Measurements from ENCODE around the gene RASAL1.
A peak's percentile ranks its signal among the peaks of the same experiment; 100 is the strongest.

The RASAL1 gene

GRCh38 chr12:113135178-113136127 is at the start of gene RASAL1:
Gene RASAL1, minus strand, starts transcription at chr12:113135761. Its CDS starts 299 bp downstream, at chr12:113135462.
- Mint-ChIP-seq H3K4me3 (peak within 1 kb of the TSS; percentile 76), H3K36me3 (ENCODE audit: low read depth) (no peaks in the 10 kb centered on the region), H3K27ac (peak within 1 kb of the TSS; percentile 83), H3K9me3 (no peaks in the 10 kb centered on the region), H3K27me3 (peaks cover 8% of the 10 kb centered on the region), H3K4me1 (ENCODE audit: low read depth) (peaks cover 19% of the 10 kb centered on the region)
- peak; percentile 87 for DNase-seq

DNA sequence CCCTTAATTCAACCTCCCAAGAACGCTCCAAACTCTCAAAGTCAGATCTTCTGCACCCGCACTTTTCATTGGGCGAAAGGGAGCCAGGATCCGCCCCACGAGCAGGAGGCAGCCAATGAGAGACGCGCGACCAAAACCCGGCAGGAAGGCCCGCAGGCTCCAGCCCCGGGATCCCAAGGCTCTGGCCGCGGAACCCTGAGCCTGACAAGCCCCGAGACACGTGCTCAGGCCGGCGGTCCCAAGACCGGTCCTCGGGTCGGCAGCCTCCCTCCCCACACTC is 49.3 kb upstream of the RASAL1 start:
- H3K4me1 Mint-ChIP-seq (ENCODE audit: low read depth) = peaks cover 50% of the 10 kb centered on the region
- H3K27ac Mint-ChIP-seq = peak overlapping the region; percentile 98
- peak; percentile 92 for DNase-seq
- H3K4me3 Mint-ChIP-seq = peak overlapping the region; percentile 97
- no peaks in the 10 kb centered on the region for H3K27me3 Mint-ChIP-seq
- H3K36me3 Mint-ChIP-seq (ENCODE audit: low read depth) = peaks cover 82% of the 10 kb centered on the region
- no peaks in the 10 kb centered on the region for H3K9me3 Mint-ChIP-seq

- Mint-ChIP-seq H3K27ac (peak overlapping the region; percentile 98), H3K4me1 (ENCODE audit: low read depth) (peaks cover 49% of the 10 kb centered on the region), H3K27me3 (no peaks in the 10 kb centered on the region), H3K9me3 (no peaks in the 10 kb centered on the region), H3K36me3 (ENCODE audit: low read depth) (peaks cover 83% of the 10 kb centered on the region), H3K4me3 (peak overlapping the region; percentile 97)
- no peak for DNase-seq
Observed at GRCh38 chr12:113184098-113184899, 48.7 kb upstream of the RASAL1 start.

DNA sequence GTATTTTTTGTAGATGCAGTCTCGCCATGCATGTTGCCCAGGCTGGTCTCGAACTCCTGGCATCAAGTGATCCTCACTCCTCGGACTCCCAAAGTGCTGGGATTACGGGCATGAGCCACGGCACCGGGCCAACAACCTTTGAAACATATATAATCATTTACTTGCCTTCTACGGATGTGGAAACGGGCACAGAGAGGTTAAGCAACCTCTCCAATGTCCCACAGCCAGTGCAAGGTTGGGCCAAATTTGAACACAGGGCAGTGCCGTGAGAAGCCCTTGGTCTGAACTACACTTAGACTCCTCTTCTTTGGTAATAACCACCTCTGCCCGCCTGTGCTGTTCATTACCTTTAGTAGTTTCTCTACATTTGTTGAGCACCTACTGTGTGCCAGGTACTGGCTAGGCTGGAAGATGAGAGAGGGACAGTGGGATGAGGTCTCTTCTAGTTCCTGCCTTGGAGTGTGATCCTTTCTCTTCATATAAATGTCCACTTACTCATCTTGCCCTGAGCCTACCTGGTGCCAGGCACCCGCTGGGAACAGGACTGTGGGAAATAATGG is 47.5 kb upstream of the RASAL1 start:
- DNase-seq = no peak
- peaks cover 44% of the 10 kb centered on the region for H3K4me1 Mint-ChIP-seq (ENCODE audit: low read depth)
- peak overlapping the region; percentile 97 for H3K4me3 Mint-ChIP-seq
- no peaks in the 10 kb centered on the region for H3K9me3 Mint-ChIP-seq
- H3K27me3 Mint-ChIP-seq = no peaks in the 10 kb centered on the region
- peak overlapping the region; percentile 98 for H3K27ac Mint-ChIP-seq
- H3K36me3 Mint-ChIP-seq (ENCODE audit: low read depth) = peaks cover 86% of the 10 kb centered on the region

GRCh38 chr12:113181975-113182374 is 46.4 kb upstream of the RASAL1 start:
- Mint-ChIP-seq H3K36me3 (ENCODE audit: low read depth) (peaks cover 87% of the 10 kb centered on the region), H3K27ac (peak overlapping the region; percentile 71), H3K9me3 (no peaks in the 10 kb centered on the region), H3K4me1 (ENCODE audit: low read depth) (peaks cover 37% of the 10 kb centered on the region), H3K4me3 (no peak overlapping the region), H3K27me3 (no peaks in the 10 kb centered on the region)
- no peak for DNase-seq

DNA sequence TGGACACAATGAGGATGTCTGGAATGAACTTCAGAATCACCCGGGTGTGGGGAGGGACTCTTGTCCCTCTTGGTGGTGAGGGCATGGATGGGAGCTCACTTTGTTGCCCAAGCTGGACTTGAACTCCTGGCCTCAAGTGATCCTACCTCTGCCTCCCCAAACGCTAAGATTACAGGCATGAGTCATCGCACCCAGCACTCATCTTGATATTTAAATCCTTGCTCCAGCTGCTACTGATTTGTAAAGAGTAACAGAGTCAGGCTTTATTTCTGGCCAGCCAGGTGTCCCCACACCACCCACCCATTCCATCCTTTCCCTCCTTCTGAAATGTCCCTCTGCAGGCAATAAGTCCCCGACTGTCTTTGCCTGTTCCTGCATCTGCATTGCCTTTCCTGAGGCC is 44.8 kb upstream of the RASAL1 start:
- Mint-ChIP-seq H3K4me3 (no peak overlapping the region), H3K4me1 (ENCODE audit: low read depth) (peaks cover 26% of the 10 kb centered on the region), H3K36me3 (ENCODE audit: low read depth) (peaks cover 90% of the 10 kb centered on the region), H3K9me3 (no peaks in the 10 kb centered on the region), H3K27me3 (no peaks in the 10 kb centered on the region), H3K27ac (peak overlapping the region; percentile 64)
- DNase-seq = no peak

- no peak overlapping the region for H3K4me3 Mint-ChIP-seq
- H3K4me1 Mint-ChIP-seq (ENCODE audit: low read depth) = peaks cover 28% of the 10 kb centered on the region
- no peak overlapping the region for H3K27ac Mint-ChIP-seq
- peaks cover 95% of the 10 kb centered on the region for H3K36me3 Mint-ChIP-seq (ENCODE audit: low read depth)
- H3K9me3 Mint-ChIP-seq = no peaks in the 10 kb centered on the region
- no peak for DNase-seq
- H3K27me3 Mint-ChIP-seq = no peaks in the 10 kb centered on the region
Observed at GRCh38 chr12:113179023-113179422, 43.5 kb upstream of the RASAL1 start.

DNA sequence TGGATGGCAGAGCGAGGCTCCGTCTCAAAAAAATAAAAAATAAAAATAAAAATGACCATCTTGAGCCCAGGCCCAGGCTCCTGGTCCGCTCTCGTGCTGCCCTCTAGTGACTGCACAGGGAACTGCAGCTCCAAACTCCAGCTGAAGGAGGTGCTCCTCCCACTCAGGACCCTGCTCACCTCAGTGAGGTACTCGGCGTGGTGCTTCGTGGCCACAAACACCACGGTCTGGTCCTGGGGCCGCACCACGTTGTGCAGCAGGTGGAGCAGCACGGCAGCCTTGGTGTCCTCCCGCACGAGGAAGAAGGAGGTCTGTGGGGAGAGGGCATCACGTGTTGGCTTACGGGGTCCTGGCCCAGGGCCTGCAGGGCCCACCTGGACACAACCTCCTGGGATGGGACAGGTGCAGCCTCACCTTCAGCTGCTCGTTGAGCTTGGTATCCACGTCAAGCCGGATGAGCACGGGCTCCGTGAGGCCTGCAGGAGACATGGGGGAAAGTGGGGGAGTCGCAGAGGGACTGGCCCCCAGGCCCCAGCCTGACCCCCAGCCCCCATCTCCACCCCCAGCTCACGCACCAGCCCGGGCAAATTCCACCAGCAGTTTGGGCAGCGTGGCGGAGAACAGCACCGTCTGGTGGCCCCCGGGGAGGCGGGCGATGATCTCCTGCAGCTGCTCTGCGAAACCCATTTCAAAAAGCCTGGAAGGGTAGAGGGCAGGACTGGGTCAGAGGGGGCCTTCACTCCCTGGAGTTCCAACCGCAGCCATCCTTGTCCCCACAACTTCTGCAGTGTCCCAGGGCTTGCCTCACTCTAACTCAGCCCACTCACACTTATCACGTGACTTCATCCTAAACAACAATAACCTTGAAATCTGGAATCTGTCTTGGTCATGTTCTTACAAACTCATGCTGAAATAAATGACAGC is 39.2 kb upstream of the RASAL1 start:
- Mint-ChIP-seq H3K4me3 (no peak overlapping the region), H3K9me3 (no peaks in the 10 kb centered on the region), H3K27me3 (no peaks in the 10 kb centered on the region), H3K27ac (peak overlapping the region; percentile 84), H3K36me3 (ENCODE audit: low read depth) (peaks cover 98% of the 10 kb centered on the region), H3K4me1 (ENCODE audit: low read depth) (peaks cover 3% of the 10 kb centered on the region)
- peak; percentile 86 for DNase-seq

DNA sequence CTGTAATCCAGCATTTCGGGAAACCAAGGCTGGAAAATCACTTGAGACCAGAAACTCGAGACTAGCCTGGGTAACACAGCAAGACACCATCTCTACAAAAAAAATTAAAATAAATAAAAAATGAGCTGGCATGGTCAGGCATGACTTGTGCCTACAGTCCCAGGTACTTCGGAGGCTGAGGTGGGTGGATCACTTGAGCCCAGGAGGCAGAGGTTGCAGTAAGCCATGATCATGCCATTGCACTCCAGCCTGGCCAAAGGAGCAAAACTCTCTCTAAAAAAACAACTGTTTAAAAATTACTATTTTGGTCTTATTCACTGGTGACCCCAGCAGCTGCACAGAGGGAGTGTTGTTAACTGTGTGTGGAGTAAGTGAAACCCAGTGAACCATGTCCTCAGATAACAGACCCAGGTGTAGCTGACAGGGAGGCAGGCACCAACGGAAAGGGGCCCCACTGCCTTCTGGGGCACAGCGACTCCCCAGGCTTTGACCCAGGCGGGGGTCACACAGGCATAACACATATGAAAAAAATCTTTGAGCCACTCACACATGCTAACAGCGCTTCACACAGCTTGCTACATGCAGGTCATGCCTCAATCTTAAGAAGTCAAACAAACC is 37.6 kb upstream of the RASAL1 start:
- DNase-seq = no peak
- Mint-ChIP-seq H3K9me3 (no peaks in the 10 kb centered on the region), H3K27me3 (no peaks in the 10 kb centered on the region), H3K27ac (no peak overlapping the region), H3K4me3 (no peak overlapping the region), H3K4me1 (ENCODE audit: low read depth) (peaks cover 3% of the 10 kb centered on the region), H3K36me3 (ENCODE audit: low read depth) (peaks cover 97% of the 10 kb centered on the region)

DNA sequence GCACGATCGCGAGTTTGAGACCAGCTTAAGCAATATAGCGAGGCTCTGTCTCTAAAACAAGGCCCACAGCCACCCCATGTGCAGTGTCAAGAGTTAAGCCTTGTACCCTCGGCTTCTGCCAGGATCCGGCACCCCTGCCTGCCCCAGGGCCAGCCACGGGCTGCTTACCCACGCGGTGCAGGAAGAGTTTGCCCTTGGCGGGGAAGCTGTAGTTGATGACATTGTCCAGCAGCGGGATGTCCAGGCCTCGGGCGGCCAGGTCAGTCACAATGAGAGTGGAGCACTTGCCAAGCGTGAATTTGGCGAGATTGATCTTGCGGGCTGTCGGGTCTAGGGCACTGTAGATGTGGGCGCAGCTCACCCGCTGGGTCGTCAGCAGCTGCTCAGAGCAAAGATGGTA is 36.6 kb upstream of the RASAL1 start:
- H3K27ac Mint-ChIP-seq = peak overlapping the region; percentile 63

DNA sequence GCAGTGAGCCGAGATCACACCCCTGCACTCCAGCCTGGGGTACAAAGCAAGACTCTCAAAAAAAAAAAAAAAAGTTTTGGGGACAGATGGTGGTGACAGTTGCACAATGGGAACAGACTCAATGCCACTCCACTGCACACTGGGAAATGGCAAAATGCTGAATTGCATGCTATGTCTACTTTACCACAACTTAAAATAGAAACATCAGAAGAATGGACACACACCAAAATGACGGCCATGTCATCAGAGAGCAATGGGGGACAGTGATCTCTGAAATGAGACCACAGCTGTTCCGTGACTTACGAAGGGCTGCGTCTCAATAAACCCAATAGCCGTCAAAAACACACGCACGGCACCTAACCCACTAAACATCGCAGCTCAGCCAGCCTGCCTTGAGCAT is 36.0 kb upstream of the RASAL1 start:
- no peak overlapping the region for H3K27ac Mint-ChIP-seq
- H3K4me1 Mint-ChIP-seq (ENCODE audit: low read depth) = peaks cover 3% of the 10 kb centered on the region
- H3K36me3 Mint-ChIP-seq (ENCODE audit: low read depth) = peaks cover 97% of the 10 kb centered on the region
- no peak for DNase-seq
- no peaks in the 10 kb centered on the region for H3K27me3 Mint-ChIP-seq
- no peak overlapping the region for H3K4me3 Mint-ChIP-seq
- H3K9me3 Mint-ChIP-seq = no peaks in the 10 kb centered on the region

More for the DNA sequence above, 36.6 kb upstream of the RASAL1 start:
- H3K4me3 Mint-ChIP-seq = no peak overlapping the region
- H3K9me3 Mint-ChIP-seq = no peaks in the 10 kb centered on the region
- no peak for DNase-seq
- H3K36me3 Mint-ChIP-seq (ENCODE audit: low read depth) = peaks cover 97% of the 10 kb centered on the region
- peaks cover 3% of the 10 kb centered on the region for H3K4me1 Mint-ChIP-seq (ENCODE audit: low read depth)
- no peaks in the 10 kb centered on the region for H3K27me3 Mint-ChIP-seq

GRCh38 chr12:113170926-113171325 is 35.4 kb upstream of the RASAL1 start:
- H3K27me3 Mint-ChIP-seq = no peaks in the 10 kb centered on the region

DNA sequence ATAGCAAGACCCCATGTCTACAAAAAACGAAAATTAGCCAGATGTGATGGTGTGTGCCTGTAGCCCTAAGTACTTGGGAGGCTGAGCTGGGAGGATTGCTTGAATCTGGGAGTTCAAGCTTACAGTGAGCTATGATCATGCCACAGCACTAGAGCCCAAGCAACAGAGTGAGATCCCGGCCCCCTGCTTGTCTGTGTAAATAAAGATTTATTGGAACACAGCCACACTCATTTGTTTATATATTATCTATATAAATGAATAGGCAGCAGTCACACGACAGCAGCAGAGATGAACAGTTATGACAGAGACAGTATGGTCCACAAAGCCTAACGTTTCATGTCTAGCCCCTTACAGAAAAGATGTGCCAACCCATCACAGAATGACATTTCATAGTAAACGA is 34.9 kb upstream of the RASAL1 start:
- H3K4me3 Mint-ChIP-seq = no peak overlapping the region
- H3K9me3 Mint-ChIP-seq = no peaks in the 10 kb centered on the region
- H3K27me3 Mint-ChIP-seq = no peaks in the 10 kb centered on the region
- no peak for DNase-seq
- H3K36me3 Mint-ChIP-seq (ENCODE audit: low read depth) = peaks cover 97% of the 10 kb centered on the region
- peaks cover 3% of the 10 kb centered on the region for H3K4me1 Mint-ChIP-seq (ENCODE audit: low read depth)
- peak overlapping the region; percentile 33 for H3K27ac Mint-ChIP-seq

More at GRCh38 chr12:113170926-113171325, 35.4 kb upstream of the RASAL1 start:
- DNase-seq = no peak
- Mint-ChIP-seq H3K4me1 (ENCODE audit: low read depth) (peaks cover 3% of the 10 kb centered on the region), H3K4me3 (no peak overlapping the region), H3K9me3 (no peaks in the 10 kb centered on the region), H3K36me3 (ENCODE audit: low read depth) (peaks cover 97% of the 10 kb centered on the region), H3K27ac (no peak overlapping the region)

All from activated T-cell treated with anti-CD3 and anti-CD28 coated beads, Interleukin-2, amount 50 U/mL, for 24 hours (primary cell).